Measurements from ENCODE around the gene TMPRSS3. TPM values are rescaled to one million over a fixed set of nuclear protein-coding genes. Genes with fewer than 3 reads are reported as not detected.

The TMPRSS3 gene
- total RNA-seq, 1 experiment from 2014 or later: 4.3 TPM

DNA sequence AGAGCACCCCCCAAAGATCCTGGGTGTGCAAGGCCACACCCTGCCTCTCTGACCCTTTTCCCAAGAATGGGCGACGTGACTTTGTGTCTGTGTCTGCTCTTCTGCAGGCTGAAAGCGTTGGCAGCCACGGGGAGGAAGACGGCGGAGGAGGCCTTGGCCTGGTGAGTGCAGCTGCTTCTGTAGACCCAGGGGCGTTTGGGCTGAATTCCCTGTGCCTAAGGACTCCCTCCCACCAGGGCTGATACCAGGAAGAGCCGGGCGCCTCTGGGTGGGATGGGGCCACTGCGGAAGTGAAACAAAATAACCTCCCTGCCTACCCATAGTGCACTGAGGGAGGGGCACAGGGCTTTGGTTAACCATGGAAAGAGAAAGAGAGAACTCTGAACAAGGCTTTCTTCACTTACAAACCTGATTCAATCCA lies 10.4 kb upstream of the TMPRSS3 start:
- H3K9me2 ChIP-seq (ENCODE audit: insufficient read depth): no peaks in the 10 kb centered on the region
- H3K27me3 ChIP-seq (ENCODE audit: insufficient read depth, low read depth): no peaks in the 10 kb centered on the region
- H3K79me2 ChIP-seq (ENCODE audit: low read depth): no peaks in the 10 kb centered on the region
- no peak overlapping the region for H3K27ac ChIP-seq
- no peaks in the 10 kb centered on the region for H4K20me1 ChIP-seq (ENCODE audit: insufficient read depth)
- no peak overlapping the region for H2AFZ ChIP-seq
- CTCF ChIA-PET: no interaction called here
- BruUV-seq (replicated peaks): no TSS peak
- no peak overlapping the region for H3K4me2 ChIP-seq
- no peaks in the 10 kb centered on the region for H3K9me3 ChIP-seq (ENCODE audit: insufficient read depth, low read depth)
- TF ChIP-seq EZH2 (IDR thresholded peaks at IDR 0.05; ENCODE audit: low read depth): no peak
- TF ChIP-seq, protein P1, sequence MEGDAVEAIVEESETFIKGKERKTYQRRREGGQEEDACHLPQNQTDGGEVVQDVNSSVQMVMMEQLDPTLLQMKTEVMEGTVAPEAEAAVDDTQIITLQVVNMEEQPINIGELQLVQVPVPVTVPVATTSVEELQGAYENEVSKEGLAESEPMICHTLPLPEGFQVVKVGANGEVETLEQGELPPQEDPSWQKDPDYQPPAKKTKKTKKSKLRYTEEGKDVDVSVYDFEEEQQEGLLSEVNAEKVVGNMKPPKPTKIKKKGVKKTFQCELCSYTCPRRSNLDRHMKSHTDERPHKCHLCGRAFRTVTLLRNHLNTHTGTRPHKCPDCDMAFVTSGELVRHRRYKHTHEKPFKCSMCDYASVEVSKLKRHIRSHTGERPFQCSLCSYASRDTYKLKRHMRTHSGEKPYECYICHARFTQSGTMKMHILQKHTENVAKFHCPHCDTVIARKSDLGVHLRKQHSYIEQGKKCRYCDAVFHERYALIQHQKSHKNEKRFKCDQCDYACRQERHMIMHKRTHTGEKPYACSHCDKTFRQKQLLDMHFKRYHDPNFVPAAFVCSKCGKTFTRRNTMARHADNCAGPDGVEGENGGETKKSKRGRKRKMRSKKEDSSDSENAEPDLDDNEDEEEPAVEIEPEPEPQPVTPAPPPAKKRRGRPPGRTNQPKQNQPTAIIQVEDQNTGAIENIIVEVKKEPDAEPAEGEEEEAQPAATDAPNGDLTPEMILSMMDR (conservative IDR thresholded peaks at IDR 0.05): no peak
- H3K36me3 ChIP-seq (ENCODE audit: low read depth): no peaks in the 10 kb centered on the region
- POLR2A ChIA-PET (ENCODE audit: unreplicated experiment): no interaction called here
- intact Hi-C loops (cut with micrococcal nuclease; ENCODE audit: unreplicated experiment): no loop called here
- no peak overlapping the region for H3K4me3 ChIP-seq
- no peak for DNase-seq
- no peaks in the 10 kb centered on the region for H3F3A ChIP-seq (ENCODE audit: insufficient read depth, low read depth)
- H3K4me1 ChIP-seq (replicated peaks; ENCODE audit: insufficient read depth): no peaks in the 10 kb centered on the region

DNA sequence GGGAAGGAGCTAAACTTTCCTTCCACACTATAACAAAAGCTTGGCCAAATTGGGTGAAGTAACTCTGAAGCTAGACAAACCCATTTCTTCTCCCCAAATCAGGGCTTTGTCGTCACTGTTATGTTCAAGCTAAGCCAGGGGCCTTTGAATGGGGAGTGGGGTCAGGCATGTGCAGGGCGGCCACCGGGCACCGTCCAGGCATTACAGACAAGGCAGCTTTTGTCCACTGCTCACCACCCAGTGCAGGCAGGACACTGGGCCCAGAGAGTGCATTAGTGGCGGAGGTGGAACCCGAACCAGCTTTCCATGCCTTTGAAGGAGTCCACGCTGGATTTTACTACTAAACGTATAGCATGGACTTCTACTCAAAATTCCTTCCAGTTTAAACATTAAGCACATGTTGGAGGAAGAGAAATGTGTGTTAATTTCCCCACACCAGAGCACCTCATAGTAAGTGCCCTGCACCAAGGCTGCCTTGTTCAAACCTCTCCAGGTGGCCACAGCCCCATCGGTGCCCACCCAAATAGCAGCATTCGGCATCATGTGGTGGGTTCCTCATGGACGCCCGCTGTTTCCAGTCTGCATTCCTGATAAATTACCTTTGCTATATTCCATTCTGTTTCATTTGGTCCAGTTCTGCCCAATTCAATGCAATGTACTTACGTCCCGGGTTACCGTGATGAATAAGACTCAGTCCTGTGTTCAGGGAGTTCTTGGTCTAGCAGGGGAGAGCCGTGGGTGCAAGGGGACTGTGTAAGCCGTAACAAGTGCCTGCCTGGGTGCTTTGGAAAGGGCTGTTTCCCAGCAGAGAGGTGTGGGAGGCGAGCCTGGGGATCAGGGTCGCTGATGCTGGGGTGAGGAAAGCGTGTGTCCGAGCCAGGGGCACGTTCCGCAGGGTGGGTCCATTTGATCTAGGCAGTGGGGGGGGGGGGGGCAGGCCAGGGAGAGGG lies 9.5 kb upstream of the TMPRSS3 start:
- TF ChIP-seq EZH2 (IDR thresholded peaks at IDR 0.05; ENCODE audit: low read depth): no peak
- TF ChIP-seq, protein P1 (conservative IDR thresholded peaks at IDR 0.05): no peak
- ChIA-PET CTCF (no interaction called here), POLR2A (ENCODE audit: unreplicated experiment) (no interaction called here)
- Histone ChIP-seq H3K4me2 (no peak overlapping the region), H3K36me3 (ENCODE audit: low read depth) (no peaks in the 10 kb centered on the region), H3K4me3 (no peak overlapping the region), H3K27me3 (ENCODE audit: insufficient read depth, low read depth) (no peaks in the 10 kb centered on the region), H3K9me2 (ENCODE audit: insufficient read depth) (no peaks in the 10 kb centered on the region), H4K20me1 (ENCODE audit: insufficient read depth) (no peaks in the 10 kb centered on the region), H3K79me2 (ENCODE audit: low read depth) (no peaks in the 10 kb centered on the region), H3K9me3 (ENCODE audit: insufficient read depth, low read depth) (no peaks in the 10 kb centered on the region), H2AFZ (no peak overlapping the region), H3K4me1 (replicated peaks; ENCODE audit: insufficient read depth) (no peaks in the 10 kb centered on the region), H3K27ac (no peak overlapping the region), H3F3A (ENCODE audit: insufficient read depth, low read depth) (no peaks in the 10 kb centered on the region)
- intact Hi-C loops (cut with micrococcal nuclease; ENCODE audit: unreplicated experiment): no loop called here
- no peak for DNase-seq
- BruUV-seq (replicated peaks): no TSS peak

DNA sequence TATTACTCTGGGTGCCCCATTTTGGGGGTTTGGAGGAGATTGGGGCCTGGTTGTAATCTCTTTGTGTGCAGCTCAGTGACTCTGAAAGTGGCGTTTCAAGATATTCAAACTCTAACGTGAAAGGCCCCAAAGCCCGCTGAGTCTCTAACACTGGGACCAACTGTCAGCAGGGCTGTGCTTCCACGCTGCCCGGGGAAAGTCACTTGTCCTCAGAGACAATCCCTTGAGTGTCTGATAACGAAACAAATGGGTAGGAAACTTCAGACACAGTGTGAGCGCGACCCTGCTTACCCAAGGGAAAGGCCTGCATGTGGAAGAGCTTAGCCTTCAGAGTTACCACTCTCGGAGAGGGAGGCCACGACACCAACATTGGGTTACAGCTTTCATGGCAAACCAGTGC lies 8.7 kb upstream of the TMPRSS3 start:
- no peaks in the 10 kb centered on the region for H3F3A ChIP-seq (ENCODE audit: insufficient read depth, low read depth)
- no TSS peak for BruUV-seq (replicated peaks)
- ChIA-PET CTCF (no interaction called here), POLR2A (ENCODE audit: unreplicated experiment) (no interaction called here)
- H3K27ac ChIP-seq: no peak overlapping the region
- TF ChIP-seq, protein P1 (conservative IDR thresholded peaks at IDR 0.05): no peak
- no peak for TF ChIP-seq EZH2 (IDR thresholded peaks at IDR 0.05; ENCODE audit: low read depth)
- no peak overlapping the region for H3K4me2 ChIP-seq
- no peaks in the 10 kb centered on the region for H3K27me3 ChIP-seq (ENCODE audit: insufficient read depth, low read depth)
- H3K4me3 ChIP-seq: no peak overlapping the region
- H2AFZ ChIP-seq: no peak overlapping the region
- no peaks in the 10 kb centered on the region for H3K79me2 ChIP-seq (ENCODE audit: low read depth)
- H3K36me3 ChIP-seq (ENCODE audit: low read depth): no peaks in the 10 kb centered on the region
- intact Hi-C loops (cut with micrococcal nuclease; ENCODE audit: unreplicated experiment): no loop called here
- H3K9me3 ChIP-seq (ENCODE audit: insufficient read depth, low read depth): no peaks in the 10 kb centered on the region
- H3K4me1 ChIP-seq (replicated peaks; ENCODE audit: insufficient read depth): no peaks in the 10 kb centered on the region
- no peak for DNase-seq
- no peaks in the 10 kb centered on the region for H4K20me1 ChIP-seq (ENCODE audit: insufficient read depth)
- H3K9me2 ChIP-seq (ENCODE audit: insufficient read depth): no peaks in the 10 kb centered on the region

All from PC-9 (cell line).